K562 (cell line): Measurements from ENCODE around the gene CDK1. TPM values are rescaled to one million over a fixed set of nuclear protein-coding genes. Genes with fewer than 3 reads are reported as not detected.

ENCODE experiments used
- ATAC-seq: fragments of 200-7000 bp; cut with Tn5 transposase; 3 replicates; pipeline ENCODE4 v1.9.1; 2020; ENCODE audit warnings: moderate library complexity
- BruUV-seq: library from RNA; stranded (reverse); fragments of 400-500 nt; replicated peaks from 2 replicates; lab custom pipeline; 2021; lab: Mats Ljungman, UMichigan
- CTCF ChIA-PET: fragments of 300-600 bp; formaldehyde crosslinking; extraction: SDS; loops from one replicate; lab custom pipeline; 2021; ENCODE audit warnings: low intra/inter-chr PET ratio; lab: Yijun Ruan, JAX
- POLR2A ChIA-PET: fragments of 300-600, 350-650 bp; sonication (Branson Sonifier 250); formaldehyde crosslinking; extraction: SDS; loops from one replicate; lab custom pipeline; 2021; ENCODE audit warnings: antibody characterized with exemption, inconsistent platforms; lab: Yijun Ruan, JAX
- DNase-seq, 4 experiments: peaks; one replicate each; pipeline versions ENCODE4 v3.0.0 to v3.0.0-alpha.2; 2011 to 2018; ENCODE audit warnings: low spot score in 3 of 4, mixed read lengths in 3 of 4; ENCODE audit errors: extremely low read depth in 1 of 4
- FAIRE-seq: peaks from 2 replicates; lab custom pipeline; 2011; peaks lifted over from hg19 to GRCh38; lab: Jason Lieb, UNC
- H2AFZ ChIP-seq: 2 replicates; pipeline ENCODE4 v1.6.0; 2011; ENCODE audit warnings: low read depth, low read length, control low read depth, inconsistent platforms
- H3K27ac ChIP-seq: fragments of 200-600 bp; 3 replicates; pipeline ENCODE4 v1.8.0; 2011; ENCODE audit warnings: low read depth, mild to moderate bottlenecking, control low read depth, inconsistent platforms, low read length, moderate library complexity, mixed read lengths; ENCODE audit errors: extremely low read depth
- H3K27me3 ChIP-seq, 2 experiments: fragments of 300-600 bp in 1 of 2; 2 replicates in 1 of 2; 3 replicates in 1 of 2; pipeline versions ENCODE4 v1.6.0 to v1.8.0; 2011; ENCODE audit warnings: inconsistent platforms in 2 of 2, low read length in 2 of 2, mild to moderate bottlenecking in 1 of 2, mixed read lengths in 1 of 2, moderate library complexity in 1 of 2; ENCODE audit not compliant: control insufficient read depth in 2 of 2, insufficient read depth in 2 of 2
- H3K36me3 ChIP-seq: fragments of 300-600 bp; 3 replicates; pipeline ENCODE4 v1.8.0; 2011; ENCODE audit warnings: mild to moderate bottlenecking, low read length, inconsistent platforms; ENCODE audit not compliant: control insufficient read depth, insufficient read depth
- H3K4me1 ChIP-seq, 2 experiments: fragments of 200-600 bp in 1 of 2; replicated peaks in 1 of 2; 2 replicates in 1 of 2; 3 replicates in 1 of 2; pipeline versions ENCODE4 v1.5.1 to v1.8.0; 2011; ENCODE audit warnings: inconsistent platforms in 2 of 2, low read length in 2 of 2, mild to moderate bottlenecking in 1 of 2, mixed read lengths in 1 of 2, moderate library complexity in 1 of 2; ENCODE audit not compliant: control insufficient read depth in 2 of 2, insufficient read depth in 2 of 2
- H3K4me2 ChIP-seq: 2 replicates; pipeline ENCODE4 v1.6.1; 2011; ENCODE audit warnings: low read length, control low read depth, inconsistent platforms, mixed read lengths; ENCODE audit not compliant: insufficient read depth
- H3K4me3 ChIP-seq: fragments of 200-600 bp; sonication (generic), shearing (Covaris generic); 2 replicates; pipeline ENCODE4 v1.5.1; 2016; ENCODE audit warnings: control low read depth, inconsistent platforms
- H3K79me2 ChIP-seq: fragments of 200-600 bp; 3 replicates; pipeline ENCODE4 v1.8.0; 2011; ENCODE audit warnings: low read length, inconsistent platforms; ENCODE audit not compliant: control insufficient read depth, insufficient read depth
- H3K9ac ChIP-seq, 2 experiments: 2 replicates each; pipeline versions ENCODE4 v1.6.0 to v1.6.1; 2011; ENCODE audit warnings: low read depth in 2 of 2, low read length in 2 of 2, control low read depth in 1 of 2, inconsistent platforms in 1 of 2, mild to moderate bottlenecking in 1 of 2, mixed read lengths in 1 of 2; ENCODE audit not compliant: insufficient read depth in 1 of 2
- H3K9me1 ChIP-seq: one replicate; pipeline ENCODE4 v1.6.0; 2011; ENCODE audit warnings: inconsistent platforms, mild to moderate bottlenecking, low read length, moderate library complexity; ENCODE audit not compliant: control insufficient read depth, insufficient read depth
- H3K9me3 ChIP-seq: replicated peaks from 2 replicates; pipeline ENCODE4 v1.5.1; 2011; ENCODE audit warnings: low read depth, low read length, inconsistent platforms; ENCODE audit not compliant: control insufficient read depth, insufficient read depth
- H4K20me1 ChIP-seq: replicated peaks from 2 replicates; pipeline ENCODE4 v1.6.1; 2011; ENCODE audit warnings: low read length, inconsistent platforms, mixed read lengths; ENCODE audit not compliant: control insufficient read depth, insufficient read depth
- BRD9 ChIP-seq: fragments of 450-650 bp; IDR thresholded peaks from 2 replicates; pipeline ENCODE4 v1.6.1; 2018; ENCODE audit warnings: low read depth; ENCODE audit not compliant: partially characterized antibody
- CBFA2T2 ChIP-seq: fragments of 450-650 bp; conservative IDR thresholded peaks from 2 replicates; pipeline ENCODE4 v1.6.1; 2017; ENCODE audit warnings: mild to moderate bottlenecking
- E2F4 ChIP-seq: sonication (generic); formaldehyde crosslinking; IDR thresholded peaks from 2 replicates; pipeline ENCODE4 v1.8.0; 2022; ENCODE audit warnings: mild to moderate bottlenecking, low read depth, missing genetic modification reagents
- FOXK2 ChIP-seq, 2 experiments: fragments of 450-650 bp; IDR thresholded peaks in 1 of 2; conservative IDR thresholded peaks in 1 of 2; 2 replicates each; pipeline ENCODE4 v1.6.1; 2016; ENCODE audit warnings: low read depth in 2 of 2, mild to moderate bottlenecking in 1 of 2
- HIVEP1 ChIP-seq: fragments of 250-450 bp; sonication (Bioruptor Pico); IDR thresholded peaks from 2 replicates; pipeline ENCODE4 v1.4.0; 2020; ENCODE audit warnings: mild to moderate bottlenecking
- KDM5B ChIP-seq: fragments of 200-600 bp; sonication (generic); IDR thresholded peaks from 2 replicates; pipeline ENCODE4 v1.6.1; 2012; ENCODE audit warnings: low read depth, mild to moderate bottlenecking, moderate library complexity, low read length, control low read depth, inconsistent platforms; ENCODE audit not compliant: insufficient replicate concordance
- NCOA6 ChIP-seq: fragments of 450-650 bp; IDR thresholded peaks from 2 replicates; pipeline ENCODE4 v1.6.1; 2017; ENCODE audit warnings: mild to moderate bottlenecking
- PHB2 ChIP-seq: fragments of 450-650 bp; IDR thresholded peaks from 2 replicates; pipeline ENCODE4 v1.6.1; 2017; ENCODE audit warnings: low read depth
- PHTF2 ChIP-seq: fragments of 250-450 bp; sonication (Bioruptor Pico); IDR thresholded peaks from 2 replicates; pipeline ENCODE4 v1.5.0; 2021; ENCODE audit warnings: mild to moderate bottlenecking
- SMARCE1 ChIP-seq: fragments of 450-650 bp; IDR thresholded peaks from 2 replicates; pipeline ENCODE4 v1.7.1; 2016; ENCODE audit warnings: mild to moderate bottlenecking
- TAF15 ChIP-seq: fragments of 200-400 bp; formaldehyde crosslinking; IDR thresholded peaks from 2 replicates; pipeline ENCODE4 v1.6.1; 2017; ENCODE audit warnings: mild to moderate bottlenecking, low read depth, low read length, moderate library complexity
- TAF7 ChIP-seq: fragments of 450-650 bp; IDR thresholded peaks from 2 replicates; pipeline ENCODE4 v1.6.1; 2016; ENCODE audit warnings: missing genetic modification characterization, missing compliant biosample characterization
- ZC3H8 ChIP-seq: fragments of 450-650 bp; IDR thresholded peaks from 2 replicates; pipeline ENCODE4 v1.6.1; 2017
- ZNF121 ChIP-seq: sonication (generic); formaldehyde crosslinking; conservative IDR thresholded peaks from 2 replicates; pipeline ENCODE4 v1.8.0; 2022; ENCODE audit warnings: missing genetic modification reagents
- ZNF174 ChIP-seq: fragments of 250-450 bp; sonication (Bioruptor Pico); IDR thresholded peaks from 2 replicates; pipeline ENCODE4 v1.4.0; 2020; ENCODE audit warnings: mild to moderate bottlenecking
- ZNF239 ChIP-seq: fragments of 250-450 bp; sonication (Bioruptor Pico); IDR thresholded peaks from 2 replicates; pipeline ENCODE4 v1.4.0; 2020; ENCODE audit warnings: mild to moderate bottlenecking
- ZNF311 ChIP-seq: fragments of 250-450 bp; sonication (Bioruptor Pico); IDR thresholded peaks from 2 replicates; pipeline ENCODE4 v1.4.0; 2020; ENCODE audit warnings: mild to moderate bottlenecking, moderate library complexity
- ZNF354B ChIP-seq: fragments of 250-450 bp; sonication (Bioruptor Pico); IDR thresholded peaks from 2 replicates; pipeline ENCODE4 v1.4.0; 2020
- WGBS: fragments of 100-300 bp; shearing (Covaris generic); methylation state at CpG from one replicate; pipeline ENCODE4 v1.1.6; 2016; ENCODE audit warnings: low coverage, mixed read lengths; ENCODE audit not compliant: insufficient coverage; ENCODE audit errors: missing lambda C conversion rate; 5-methylcytosine and 5-hydroxymethylcytosine counted together
- in situ Hi-C: fragments of 300-500 bp; cut with MboI; formaldehyde crosslinking; loops from 4 replicates; pipeline ENCODE4 v1.15.0; 2018; ENCODE audit warnings: inconsistent platforms, mixed read lengths
- intact Hi-C: fragments of 100-400 bp; cut with micrococcal nuclease; formaldehyde crosslinking; loops from 2 replicates; pipeline ENCODE4 v1.14.2; 2022
- polyA plus RNA-seq, 8 experiments: library from polyadenylated mRNA; depleted of rRNA in 4 of 8; stranded (reverse) in 5 of 8; unstranded in 3 of 8; fragments of >200 nt; fragmentation: Nextera tagmentation in 2 of 8; fragmentation: Illumina TruSeq in 1 of 8; extraction: Ambion mirVana in 2 of 8; extraction: Trizol in 1 of 8; gene quantifications; 2 replicates each; pipeline versions ENCODE4 v1.2.1 to v1.2.3, GENCODE V29; 2011 to 2014; ENCODE audit warnings: inconsistent platforms in 1 of 8, missing spikeins in 1 of 8
- total RNA-seq, 7 experiments: library from RNA; depleted of rRNA in 6 of 7; stranded (reverse); fragments of >200 nt in 6 of 7; fragmentation: Illumina TruSeq in 2 of 7; extraction: Trizol in 2 of 7; gene quantifications; 2 replicates each; pipeline versions ENCODE4 v1.2.1 to v1.2.3, GENCODE V29; 2011 to 2021; ENCODE audit warnings: low replicate concordance in 1 of 7
- TF ChIP-seq, protein P1 (sequence below): sonication (generic); formaldehyde crosslinking; IDR thresholded peaks from 2 replicates; pipeline ENCODE4 v1.9.0; 2022; ENCODE audit warnings: mild to moderate bottlenecking, missing genetic modification reagents

Gene CDK1
- total and polyA plus RNA-seq, 9 of the 15 experiments (the other 6 are each of a cell fraction or from before 2014, with no cell fraction given) = 156 to 685 (median 236) TPM

- no peak for TF ChIP-seq ZNF239
- no peak for TF ChIP-seq SMARCE1
- TF ChIP-seq BRD9 = no peak
- no peak for TF ChIP-seq E2F4
- no peak for TF ChIP-seq ZC3H8
- no peak for TF ChIP-seq HIVEP1 (CRISPR knock-in tag)
- TF ChIP-seq KDM5B = no peak
- TF ChIP-seq PHB2 = no peak
- no peak for TF ChIP-seq CBFA2T2
- TF ChIP-seq, protein P1, sequence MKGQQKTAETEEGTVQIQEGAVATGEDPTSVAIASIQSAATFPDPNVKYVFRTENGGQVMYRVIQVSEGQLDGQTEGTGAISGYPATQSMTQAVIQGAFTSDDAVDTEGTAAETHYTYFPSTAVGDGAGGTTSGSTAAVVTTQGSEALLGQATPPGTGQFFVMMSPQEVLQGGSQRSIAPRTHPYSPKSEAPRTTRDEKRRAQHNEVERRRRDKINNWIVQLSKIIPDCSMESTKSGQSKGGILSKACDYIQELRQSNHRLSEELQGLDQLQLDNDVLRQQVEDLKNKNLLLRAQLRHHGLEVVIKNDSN = no peak
- TF ChIP-seq ZNF174 (CRISPR knock-in tag) = no peak
- TF ChIP-seq PHTF2 (CRISPR knock-in tag) = no peak
- TF ChIP-seq TAF15 = no peak
- no peak for TF ChIP-seq NCOA6
- TF ChIP-seq FOXK2 (conservative IDR thresholded peaks at IDR 0.05 in 1 of 2, IDR thresholded peaks at IDR 0.05 in 1 of 2; ENCODE audit: low read depth in 2 of 2) = no peak
- TF ChIP-seq TAF7 (tag) = no peak
- TF ChIP-seq ZNF121 = no peak
- TF ChIP-seq ZNF311 = no peak
- TF ChIP-seq ZNF354B = no peak
- peaks cover 0 to 7% of the 10 kb centered on the region in 2 experiments; a peak in 2 of 5 replicates for H3K27me3 ChIP-seq
- ATAC-seq (no peak), FAIRE-seq (no peak), DNase-seq (no peak)
- CTCF ChIA-PET = interaction anchor here (0.6 kb wide), 1 partner anchor 541 kb away, joined by 3 read pairs; no protein-coding TSS in a partner anchor
- no peak overlapping the region for H3K4me2 ChIP-seq
- H3K9me3 ChIP-seq = no peaks in the 10 kb centered on the region
- no TSS peak for BruUV-seq
- H3K27ac ChIP-seq = no peak overlapping the region
- in situ Hi-C loops = no loop called here
- 0% methylated on average over 3 of the region's 3 CpGs for WGBS
- no peaks in the 10 kb centered on the region for H4K20me1 ChIP-seq
- POLR2A ChIA-PET = no interaction called here
- H3K4me1 ChIP-seq = no peaks in the 10 kb centered on the region
- H3K9me1 ChIP-seq = no peaks in the 10 kb centered on the region
- H2AFZ ChIP-seq = no peak overlapping the region
- no peaks in the 10 kb centered on the region for H3K79me2 ChIP-seq
- no peak overlapping the region for H3K9ac ChIP-seq
- H3K36me3 ChIP-seq = no peaks in the 10 kb centered on the region
- H3K4me3 ChIP-seq = no peak overlapping the region
- intact Hi-C loops = no loop called here
Observed at GRCh38 chr10:60742512-60742911, 35.8 kb upstream of the CDK1 start.
